ENCODE data around the gene PPIG. TPM values are rescaled to one million over a fixed set of nuclear protein-coding genes. Genes with fewer than 3 reads are reported as not detected.
A peak's percentile ranks its signal among the peaks of the same experiment; 100 is the strongest.
"Not testable (repeated sequence)": the region's sequence is repeated elsewhere in the genome, so short reads cannot be mapped to it uniquely, and the experiment has no call there.

PPIG gene
- total and polyA plus RNA-seq, 9 of the 15 experiments (the other 6 are each of a cell fraction or from before 2014, with no cell fraction given): 52.5 to 166 (median 124) TPM

- peak in 1 of 2 experiments; percentile 43; a peak in 2 of 4 replicates for TF ChIP-seq MNT (conservative IDR thresholded peaks at IDR 0.05)
Measured at GRCh38 chr2:169574539-169574938, 9.6 kb upstream of the PPIG start (continued).

- intact Hi-C loops (cut with micrococcal nuclease): loop anchor here (10.0 kb wide), 1 partner anchor 350 kb away; no protein-coding TSS in a partner anchor
- Histone ChIP-seq H3K36me3 (ENCODE audit: control insufficient read depth, insufficient read depth, low read length) (peaks cover 10% of the 10 kb centered on the region), H3K4me1 (replicated peaks in 1 of 2; ENCODE audit: control insufficient read depth in 2 of 2, insufficient read depth in 2 of 2, low read length in 2 of 2) (peaks cover 4 to 12% of the 10 kb centered on the region in 2 experiments; a peak in 4 of 5 replicates), H3K79me2 (ENCODE audit: control insufficient read depth, insufficient read depth, low read length) (peaks cover 34% of the 10 kb centered on the region)
- H3K4me3 ChIP-seq; H4K20me1 ChIP-seq (replicated peaks; ENCODE audit: control insufficient read depth, insufficient read depth, low read length); H3K9ac ChIP-seq (ENCODE audit: insufficient read depth in 1 of 2, low read depth in 2 of 2, low read length in 2 of 2); H3K4me2 ChIP-seq (ENCODE audit: insufficient read depth, low read length); H3K27me3 ChIP-seq (ENCODE audit: control insufficient read depth in 2 of 2, insufficient read depth in 2 of 2, low read length in 2 of 2); H2AFZ ChIP-seq (ENCODE audit: low read depth, low read length); H3K27ac ChIP-seq (ENCODE audit: extremely low read depth, low read depth, low read length); BruUV-seq (replicated peaks); CTCF ChIA-PET (ENCODE audit: low intra/inter-chr PET ratio); ATAC-seq; H3K9me3 ChIP-seq (replicated peaks; ENCODE audit: control insufficient read depth, insufficient read depth, low read depth, low read length); FAIRE-seq; H3K9me1 ChIP-seq (ENCODE audit: control insufficient read depth, insufficient read depth, low read length); in situ Hi-C loops (cut with MboI); POLR2A ChIA-PET; DNase-seq (ENCODE audit: extremely low read depth in 1 of 4, low spot score in 3 of 4): not testable (repeated sequence)
- 92% methylated on average over 2 of the region's 36 CpGs for WGBS (ENCODE audit: insufficient coverage, low coverage, missing lambda C conversion rate)
Measured at GRCh38 chr2:169575264-169575663, 8.9 kb upstream of the PPIG start.
